Neural cell (in vitro differentiated cells): Measurements from ENCODE around the gene CCDC82. TPM values are rescaled to one million over a fixed set of nuclear protein-coding genes. Genes with fewer than 3 reads are reported as not detected.

Experiments
- H2AFZ ChIP-seq: fragments of 200-600, 300-800 bp; sonication (generic), shearing (Covaris generic); 2 replicates; pipeline ENCODE4 v1.6.0; 2014; ENCODE audit warnings: low read depth, mild to moderate bottlenecking, antibody characterized with exemption, low read length, moderate library complexity
- H3F3A ChIP-seq: fragments of 200-600 bp; shearing (Covaris generic); 2 replicates; pipeline ENCODE4 v1.6.1; 2016; ENCODE audit warnings: mild to moderate bottlenecking, moderate library complexity, mixed read lengths, antibody characterized with exemption, low read length; ENCODE audit not compliant: insufficient read depth, poor library complexity, severe bottlenecking
- H3K27ac ChIP-seq: fragments of 200-600, 300-800 bp; sonication (generic), shearing (Covaris generic); 2 replicates; pipeline ENCODE4 v1.5.1; 2014; ENCODE audit warnings: mild to moderate bottlenecking, low read length, moderate library complexity
- H3K27me3 ChIP-seq: fragments of 300-800, 200-600 bp; sonication (generic), shearing (Covaris generic); 2 replicates; pipeline ENCODE4 v1.6.0; 2014; ENCODE audit warnings: mild to moderate bottlenecking, low read depth, low read length, moderate library complexity; ENCODE audit not compliant: insufficient read depth
- H3K36me3 ChIP-seq: fragments of 300-800, 200-600 bp; sonication (generic), shearing (Covaris generic); 2 replicates; pipeline ENCODE4 v1.5.1; 2014; ENCODE audit warnings: mild to moderate bottlenecking, antibody characterized with exemption, low read length, moderate library complexity; ENCODE audit not compliant: insufficient read depth
- H3K4me2 ChIP-seq: fragments of 300-800, 200-600 bp; sonication (generic), shearing (Covaris generic); 2 replicates; pipeline ENCODE4 v1.6.0; 2014; ENCODE audit warnings: mild to moderate bottlenecking, low read length
- H3K4me3 ChIP-seq: fragments of 300-800, 200-600 bp; sonication (generic), shearing (Covaris generic); 2 replicates; pipeline ENCODE4 v1.5.1; 2014; ENCODE audit warnings: mild to moderate bottlenecking, low read length, moderate library complexity
- H3K79me2 ChIP-seq: fragments of 200-600 bp; shearing (Covaris generic); replicated peaks from 2 replicates; pipeline ENCODE4 v1.6.0; 2014; ENCODE audit warnings: mild to moderate bottlenecking, low read length, moderate library complexity; ENCODE audit not compliant: insufficient read depth
- H3K9ac ChIP-seq: fragments of 300-800, 200-600 bp; sonication (generic), shearing (Covaris generic); 2 replicates; pipeline ENCODE4 v1.6.1; 2016; ENCODE audit warnings: mild to moderate bottlenecking, low read length, mixed read lengths
- H3K9me2 ChIP-seq: fragments of 200-600 bp; shearing (Covaris generic); 2 replicates; pipeline ENCODE4 v1.6.1; 2016; ENCODE audit warnings: mild to moderate bottlenecking, low read length, mixed read lengths; ENCODE audit not compliant: insufficient read depth
- H3K9me3 ChIP-seq: fragments of 200-600, 300-800 bp; sonication (generic), shearing (Covaris generic); 2 replicates; pipeline ENCODE4 v1.6.1; 2016; ENCODE audit warnings: mild to moderate bottlenecking, mixed run types, low read length, moderate library complexity, mixed read lengths
- H4K20me1 ChIP-seq: fragments of 200-600 bp; shearing (Covaris generic); 2 replicates; pipeline ENCODE4 v1.6.1; 2016; ENCODE audit warnings: mild to moderate bottlenecking, mixed run types; ENCODE audit not compliant: insufficient read depth
- EP300 ChIP-seq: fragments of 450-650 bp; conservative IDR thresholded peaks from 2 replicates; pipeline ENCODE4 v1.6.1; 2014; ENCODE audit warnings: antibody characterized with exemption, mild to moderate bottlenecking, moderate library complexity; ENCODE audit not compliant: poor library complexity, severe bottlenecking
- EZH2 ChIP-seq: fragments of 200-600, 300-800 bp; shearing (Covaris generic), sonication (generic); IDR thresholded peaks from 2 replicates; pipeline ENCODE4 v1.6.1; 2014; ENCODE audit warnings: antibody characterized with exemption, low read length, borderline replicate concordance, mild to moderate bottlenecking; ENCODE audit not compliant: insufficient read depth, poor library complexity, severe bottlenecking
- MXI1 ChIP-seq: fragments of 450-650 bp; conservative IDR thresholded peaks from 2 replicates; pipeline ENCODE4 v1.6.1; 2014; ENCODE audit warnings: antibody characterized with exemption, mild to moderate bottlenecking; ENCODE audit not compliant: poor library complexity, severe bottlenecking
- POLR2AphosphoS5 ChIP-seq: IDR thresholded peaks from 2 replicates; pipeline ENCODE4 v1.6.1; 2012
- RAD21 ChIP-seq: fragments of 450-650 bp; conservative IDR thresholded peaks from 2 replicates; pipeline ENCODE4 v1.6.1; 2014; ENCODE audit warnings: antibody characterized with exemption, mild to moderate bottlenecking, moderate library complexity
- REST ChIP-seq: IDR thresholded peaks from 2 replicates; pipeline ENCODE4 v1.6.1; 2012; ENCODE audit warnings: borderline replicate concordance
- SMC3 ChIP-seq: fragments of 450-650 bp; conservative IDR thresholded peaks from 2 replicates; pipeline ENCODE4 v1.6.1; 2014; ENCODE audit warnings: antibody characterized with exemption, mild to moderate bottlenecking, moderate library complexity; ENCODE audit not compliant: poor library complexity
- TAF1 ChIP-seq: IDR thresholded peaks from 2 replicates; pipeline ENCODE4 v1.6.1; 2012; ENCODE audit warnings: low read depth
- polyA plus RNA-seq: library from polyadenylated mRNA; depleted of rRNA; stranded (reverse); fragments of >200 nt; gene quantifications from 2 replicates; pipeline ENCODE4 v1.2.3, GENCODE V29; 2014
- TF ChIP-seq, protein P1 (sequence below): fragments of 450-650 bp; IDR thresholded peaks from 2 replicates; pipeline ENCODE4 v1.5.1; 2014; ENCODE audit warnings: antibody characterized with exemption, mild to moderate bottlenecking, moderate library complexity; ENCODE audit not compliant: poor library complexity, severe bottlenecking

CCDC82 gene
- polyA plus RNA-seq, 1 donor from 2014 or later, result 238 TPM

- no peak overlapping the region for H3K4me3 ChIP-seq
- no peaks in the 10 kb centered on the region for H3K27me3 ChIP-seq
- no peaks in the 10 kb centered on the region for H4K20me1 ChIP-seq
- no peaks in the 10 kb centered on the region for H3K9me3 ChIP-seq
- H3K27ac ChIP-seq, result no peak overlapping the region
- no peak overlapping the region for H3K4me2 ChIP-seq
- H3K36me3 ChIP-seq, result no peaks in the 10 kb centered on the region
- no peaks in the 10 kb centered on the region for H3F3A ChIP-seq
- H3K9ac ChIP-seq, result no peak overlapping the region
- H2AFZ ChIP-seq, result no peak overlapping the region
- peak; percentile 77 for TF ChIP-seq RAD21
- peak; percentile 78 for TF ChIP-seq SMC3
- no peak for TF ChIP-seq EZH2
- TF ChIP-seq, protein P1, sequence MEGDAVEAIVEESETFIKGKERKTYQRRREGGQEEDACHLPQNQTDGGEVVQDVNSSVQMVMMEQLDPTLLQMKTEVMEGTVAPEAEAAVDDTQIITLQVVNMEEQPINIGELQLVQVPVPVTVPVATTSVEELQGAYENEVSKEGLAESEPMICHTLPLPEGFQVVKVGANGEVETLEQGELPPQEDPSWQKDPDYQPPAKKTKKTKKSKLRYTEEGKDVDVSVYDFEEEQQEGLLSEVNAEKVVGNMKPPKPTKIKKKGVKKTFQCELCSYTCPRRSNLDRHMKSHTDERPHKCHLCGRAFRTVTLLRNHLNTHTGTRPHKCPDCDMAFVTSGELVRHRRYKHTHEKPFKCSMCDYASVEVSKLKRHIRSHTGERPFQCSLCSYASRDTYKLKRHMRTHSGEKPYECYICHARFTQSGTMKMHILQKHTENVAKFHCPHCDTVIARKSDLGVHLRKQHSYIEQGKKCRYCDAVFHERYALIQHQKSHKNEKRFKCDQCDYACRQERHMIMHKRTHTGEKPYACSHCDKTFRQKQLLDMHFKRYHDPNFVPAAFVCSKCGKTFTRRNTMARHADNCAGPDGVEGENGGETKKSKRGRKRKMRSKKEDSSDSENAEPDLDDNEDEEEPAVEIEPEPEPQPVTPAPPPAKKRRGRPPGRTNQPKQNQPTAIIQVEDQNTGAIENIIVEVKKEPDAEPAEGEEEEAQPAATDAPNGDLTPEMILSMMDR, result peak; percentile 79
- peaks cover 5% of the 10 kb centered on the region for H3K79me2 ChIP-seq
- H3K9me2 ChIP-seq, result no peaks in the 10 kb centered on the region
Measured at GRCh38 chr11:96393753-96394348, 4.1 kb upstream of the CCDC82 start.

- H3K9me3 ChIP-seq, result no peaks in the 10 kb centered on the region
- no peaks in the 10 kb centered on the region for H3F3A ChIP-seq
- TF ChIP-seq SMC3 (no peak), POLR2AphosphoS5 (no peak), MXI1 (no peak), REST (no peak), RAD21 (no peak), TAF1 (no peak), EP300 (no peak), EZH2 (no peak)
- TF ChIP-seq, protein P1, result no peak
- no peak overlapping the region for H3K4me2 ChIP-seq
- no peak overlapping the region for H3K27ac ChIP-seq
- H3K79me2 ChIP-seq, result peaks cover 25% of the 10 kb centered on the region
- H3K9ac ChIP-seq, result no peak overlapping the region
- H3K4me3 ChIP-seq, result peak overlapping the region; percentile 7
- H2AFZ ChIP-seq, result no peak overlapping the region
- no peaks in the 10 kb centered on the region for H4K20me1 ChIP-seq
- no peaks in the 10 kb centered on the region for H3K9me2 ChIP-seq
- H3K36me3 ChIP-seq, result no peaks in the 10 kb centered on the region
- no peaks in the 10 kb centered on the region for H3K27me3 ChIP-seq
Measured at GRCh38 chr11:96391698-96392307, 2.1 kb upstream of the CCDC82 start.
